Measurements from ENCODE around the gene HSPA1A.
"Not testable (repeated sequence)": the region's sequence is repeated elsewhere in the genome, so short reads cannot be mapped to it uniquely, and the experiment has no call there.

DNA sequence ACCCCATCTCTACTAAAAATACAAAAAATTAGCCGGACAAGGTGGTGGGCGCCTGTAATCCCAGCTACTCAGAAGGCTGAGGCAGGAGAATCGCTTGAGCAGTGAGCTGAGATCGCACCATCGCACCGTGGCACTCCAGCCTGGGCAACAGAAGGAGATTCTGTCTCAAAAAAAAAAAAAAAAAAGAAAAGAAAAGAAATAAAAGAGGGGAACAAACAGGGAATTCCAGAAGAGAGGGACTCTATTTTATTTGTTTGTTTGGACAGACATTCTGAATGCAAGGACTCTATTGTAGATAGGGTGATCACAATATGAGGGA lies 21.5 kb upstream of the HSPA1A start:
- not testable (repeated sequence) for TF ChIP-seq CTCF, POLR2A, EP300 (IDR thresholded peaks at IDR 0.05)

Data from ovary (tissue), 3 donors.